GM18502 (cell line): ENCODE data around the gene CTNNBL1.

Experiments used
- ATAC-seq: cut with Tn5 transposase; IDR thresholded peaks from one replicate; pipeline ENCODE4 v1.9.1; 2021; ENCODE audit warnings: mild to moderate bottlenecking; ENCODE audit not compliant: unreplicated experiment, poor library complexity

Gene CTNNBL1

GRCh38 chr20:37773291-37773826 is 79.5 kb downstream of the CTNNBL1 start:
- ATAC-seq, result no peak

GRCh38 chr20:37774156-37774555 is 80.3 kb downstream of the CTNNBL1 start:
- ATAC-seq, result no peak

- ATAC-seq, result no peak
These were observed 81.4 kb downstream of the CTNNBL1 start for GRCh38 chr20:37775200-37775599.

- no peak for ATAC-seq
These were observed 82.2 kb downstream of the CTNNBL1 start for GRCh38 chr20:37776049-37776448.

GRCh38 chr20:37776526-37776925 is 82.7 kb downstream of the CTNNBL1 start:
- ATAC-seq, result no peak

- no peak for ATAC-seq
These were observed 83.5 kb downstream of the CTNNBL1 start for GRCh38 chr20:37777012-37777950.

- no peak for ATAC-seq
These were observed 84.3 kb downstream of the CTNNBL1 start for GRCh38 chr20:37777988-37778659.

GRCh38 chr20:37781626-37782025 is 87.8 kb downstream of the CTNNBL1 start:
- no peak for ATAC-seq

GRCh38 chr20:37786043-37786442 is 92.2 kb downstream of the CTNNBL1 start:
- no peak for ATAC-seq

GRCh38 chr20:37789408-37789807 is 95.6 kb downstream of the CTNNBL1 start:
- ATAC-seq, result no peak

- no peak for ATAC-seq
These were observed 97.1 kb downstream of the CTNNBL1 start for GRCh38 chr20:37790900-37791299.

- ATAC-seq, result no peak
These were observed 102.3 kb downstream of the CTNNBL1 start for GRCh38 chr20:37796121-37796520.

GRCh38 chr20:37796733-37797132 is 102.9 kb downstream of the CTNNBL1 start:
- ATAC-seq, result no peak

- ATAC-seq, result no peak
These were observed 103.9 kb downstream of the CTNNBL1 start for GRCh38 chr20:37797669-37798175.

GRCh38 chr20:37798312-37798711 is 104.5 kb downstream of the CTNNBL1 start:
- ATAC-seq, result no peak

- ATAC-seq, result no peak
These were observed 106.8 kb downstream of the CTNNBL1 start for GRCh38 chr20:37800618-37801017.

GRCh38 chr20:37801921-37802320 is 108.1 kb downstream of the CTNNBL1 start:
- no peak for ATAC-seq

GRCh38 chr20:37803438-37804307 is 109.8 kb downstream of the CTNNBL1 start:
- peak; percentile 64 for ATAC-seq

- peak; percentile 66 for ATAC-seq
These were observed 111.0 kb downstream of the CTNNBL1 start for GRCh38 chr20:37804584-37805566.
